H9 (cell line): ENCODE measurements around the gene MYO5B. TPM values are rescaled to one million over a fixed set of nuclear protein-coding genes. Genes with fewer than 3 reads are reported as not detected.

ENCODE experiments used
- DNase-seq: peaks from one replicate; pipeline ENCODE4 v3.0.0-alpha.2; 2017
- H2AFZ ChIP-seq: one replicate; pipeline ENCODE4 v1.6.1; 2013; ENCODE audit warnings: mild to moderate bottlenecking, low read length, control low read depth, moderate library complexity
- H2AK5ac ChIP-seq: 2 replicates; pipeline ENCODE4 v1.6.1; 2013; ENCODE audit warnings: low read length, control low read depth, mixed read lengths; ENCODE audit not compliant: insufficient read length
- H2BK120ac ChIP-seq: one replicate; pipeline ENCODE4 v1.6.1; 2013; ENCODE audit warnings: low read depth, mild to moderate bottlenecking, low read length, control low read depth, inconsistent platforms; ENCODE audit not compliant: poor library complexity, severe bottlenecking
- H2BK12ac ChIP-seq: 2 replicates; pipeline ENCODE4 v1.6.1; 2013; ENCODE audit warnings: low read length, control low read depth, mixed read lengths, low read depth; ENCODE audit not compliant: insufficient read length
- H2BK15ac ChIP-seq: 2 replicates; pipeline ENCODE4 v1.6.1; 2013; ENCODE audit warnings: low read depth, low read length, control low read depth
- H2BK20ac ChIP-seq: one replicate; pipeline ENCODE4 v1.6.1; 2013; ENCODE audit warnings: low read depth, mild to moderate bottlenecking, low read length, control low read depth, inconsistent platforms; ENCODE audit not compliant: poor library complexity, severe bottlenecking
- H2BK5ac ChIP-seq: 2 replicates; pipeline ENCODE4 v1.6.1; 2013; ENCODE audit warnings: low read length, control low read depth, mixed read lengths; ENCODE audit not compliant: insufficient read length
- H3K14ac ChIP-seq: 2 replicates; pipeline ENCODE4 v1.6.1; 2013; ENCODE audit warnings: low read length, control low read depth; ENCODE audit not compliant: insufficient read depth
- H3K18ac ChIP-seq: 2 replicates; pipeline ENCODE4 v1.6.1; 2013; ENCODE audit warnings: low read depth, mild to moderate bottlenecking, mixed read lengths, low read length, control low read depth; ENCODE audit not compliant: insufficient read length
- H3K23ac ChIP-seq: 2 replicates; pipeline ENCODE4 v1.6.1; 2013; ENCODE audit warnings: low read length, control low read depth, mixed read lengths, low read depth; ENCODE audit not compliant: insufficient read length
- H3K23me2 ChIP-seq: 2 replicates; pipeline ENCODE4 v1.6.1; 2013; ENCODE audit warnings: low read depth, mild to moderate bottlenecking, mixed read lengths, low read length, control low read depth; ENCODE audit not compliant: insufficient read length, poor library complexity, severe bottlenecking
- H3K27ac ChIP-seq: 2 replicates; pipeline ENCODE4 v1.5.1; 2013; ENCODE audit warnings: low read length, control low read depth, mixed read lengths, low read depth; ENCODE audit not compliant: insufficient read length
- H3K27me3 ChIP-seq: 2 replicates; pipeline ENCODE4 v1.6.1; 2013; ENCODE audit warnings: low read length, control low read depth, inconsistent platforms; ENCODE audit not compliant: insufficient read depth
- H3K4ac ChIP-seq: 2 replicates; pipeline ENCODE4 v1.6.1; 2013; ENCODE audit warnings: low read depth, mild to moderate bottlenecking, control low read depth, inconsistent platforms, low read length, moderate library complexity
- H3K4me1 ChIP-seq: 2 replicates; pipeline ENCODE4 v1.6.1; 2013; ENCODE audit warnings: low read length, control low read depth, inconsistent platforms; ENCODE audit not compliant: insufficient read depth
- H3K4me2 ChIP-seq: 2 replicates; pipeline ENCODE4 v1.6.1; 2013; ENCODE audit warnings: low read length, control low read depth, mixed read lengths; ENCODE audit not compliant: insufficient read length, insufficient read depth
- H3K56ac ChIP-seq: 2 replicates; pipeline ENCODE4 v1.6.1; 2013; ENCODE audit warnings: low read depth, mild to moderate bottlenecking, mixed read lengths, low read length, control low read depth; ENCODE audit not compliant: insufficient read length
- H3K79me1 ChIP-seq: 2 replicates; pipeline ENCODE4 v1.6.1; 2013; ENCODE audit warnings: low read depth, mild to moderate bottlenecking, moderate library complexity, low read length, control low read depth, inconsistent platforms; ENCODE audit not compliant: insufficient read depth, poor library complexity, severe bottlenecking
- H3K79me2 ChIP-seq: 2 replicates; pipeline ENCODE4 v1.6.1; 2013; ENCODE audit warnings: low read length, control low read depth, inconsistent platforms; ENCODE audit not compliant: insufficient read depth
- H3K9ac ChIP-seq: 2 replicates; pipeline ENCODE4 v1.6.1; 2013; ENCODE audit warnings: low read length, control low read depth, mixed read lengths; ENCODE audit not compliant: insufficient read length; ENCODE audit errors: extremely low read depth
- H3K9me3 ChIP-seq: one replicate; pipeline ENCODE4 v1.6.1; 2013; ENCODE audit warnings: low read depth, low read length, inconsistent platforms; ENCODE audit not compliant: control insufficient read depth
- H3T11ph ChIP-seq: one replicate; pipeline ENCODE4 v1.6.1; 2013; ENCODE audit warnings: mild to moderate bottlenecking, low read length, control low read depth, inconsistent platforms
- H4K20me1 ChIP-seq: one replicate; pipeline ENCODE4 v1.6.1; 2013; ENCODE audit not compliant: control insufficient read depth, insufficient read length, insufficient read depth
- H4K5ac ChIP-seq: 2 replicates; pipeline ENCODE4 v1.6.1; 2013; ENCODE audit warnings: low read depth, mild to moderate bottlenecking, mixed read lengths, low read length, control low read depth; ENCODE audit not compliant: insufficient read length
- H4K8ac ChIP-seq: replicated peaks from 2 replicates; pipeline ENCODE4 v1.6.1; 2013; ENCODE audit warnings: low read length, control low read depth, mixed read lengths, low read depth; ENCODE audit not compliant: insufficient read length
- H4K91ac ChIP-seq: 2 replicates; pipeline ENCODE4 v1.6.1; 2013; ENCODE audit warnings: low read depth, mild to moderate bottlenecking, moderate library complexity, mixed read lengths, low read length, control low read depth; ENCODE audit not compliant: insufficient read length
- H3K27ac Mint-ChIP-seq, 3 experiments: 2 replicates in 2 of 3; 3 replicates in 1 of 3; pipeline ENCODE4 v1.8.0; 2020 to 2021; ENCODE audit warnings: mixed read lengths in 3 of 3, mild to moderate bottlenecking in 1 of 3, moderate library complexity in 1 of 3
- H3K27me3 Mint-ChIP-seq: 2 replicates; pipeline ENCODE4 v1.8.0; 2021; ENCODE audit warnings: low read depth, mild to moderate bottlenecking, moderate library complexity, mixed read lengths
- H3K36me3 Mint-ChIP-seq, 3 experiments: 2 replicates in 2 of 3; 3 replicates in 1 of 3; pipeline ENCODE4 v1.8.0; 2020 to 2021; ENCODE audit warnings: low read depth in 3 of 3, mixed read lengths in 3 of 3; ENCODE audit not compliant: insufficient read depth in 1 of 3
- H3K4me1 Mint-ChIP-seq, 2 experiments: 2 replicates each; pipeline ENCODE4 v1.8.0; 2020; ENCODE audit warnings: mixed read lengths in 2 of 2
- H3K4me3 Mint-ChIP-seq, 2 experiments: 2 replicates in 1 of 2; 3 replicates in 1 of 2; pipeline ENCODE4 v1.8.0; 2020 to 2021; ENCODE audit warnings: mild to moderate bottlenecking in 2 of 2, mixed read lengths in 2 of 2, moderate library complexity in 1 of 2
- H3K9me3 Mint-ChIP-seq, 2 experiments: 2 replicates in 1 of 2; 3 replicates in 1 of 2; pipeline ENCODE4 v1.8.0; 2020; ENCODE audit warnings: mild to moderate bottlenecking in 2 of 2, mixed read lengths in 2 of 2, moderate library complexity in 1 of 2
- WGBS: extraction: QIAGEN DNeasy Blood & Tissue Kit; methylation state at CpG from one replicate; pipeline ENCODE4 v1.1.7; 2013; ENCODE audit warnings: missing lambda C conversion rate, low lambda C conversion rate, mixed read lengths; ENCODE audit not compliant: insufficient read length; ENCODE audit errors: extremely low coverage; 5-methylcytosine and 5-hydroxymethylcytosine counted together
- total RNA-seq: library from RNA; stranded (reverse); gene quantifications from 2 replicates; pipeline ENCODE4 v1.2.1, GENCODE V29; 2021
- TF ChIP-seq, protein P1 (sequence below): fragments of 200-600 bp; sonication (generic); conservative IDR thresholded peaks from 3 replicates; pipeline ENCODE4 v1.8.0; 2021; ENCODE audit warnings: antibody characterized with exemption, mild to moderate bottlenecking

MYO5B gene
- total RNA-seq, 1 experiment from 2014 or later: 9.3 TPM

GRCh38 chr18:49904871-49905555, 289.9 kb downstream of the MYO5B start:
- Histone ChIP-seq H3K27ac (no peak overlapping the region), H3K79me1 (no peaks in the 10 kb centered on the region), H4K20me1 (no peaks in the 10 kb centered on the region), H2BK12ac (no peak overlapping the region), H2AK5ac (no peak overlapping the region), H3K4me2 (no peak overlapping the region), H2BK20ac (no peak overlapping the region), H3K79me2 (no peaks in the 10 kb centered on the region), H3K56ac (no peak overlapping the region), H3K4me1 (no peaks in the 10 kb centered on the region), H3K18ac (no peak overlapping the region), H3T11ph (no peak overlapping the region), H3K23ac (no peak overlapping the region), H2BK15ac (no peak overlapping the region), H4K5ac (no peak overlapping the region), H3K9me3 (no peaks in the 10 kb centered on the region), H2AFZ (no peak overlapping the region), H2BK120ac (no peak overlapping the region), H3K23me2 (no peaks in the 10 kb centered on the region), H2BK5ac (no peak overlapping the region), H3K9ac (no peak overlapping the region), H4K8ac (no peak overlapping the region), H4K91ac (no peak overlapping the region), H3K4ac (no peak overlapping the region), H3K14ac (no peak overlapping the region), H3K27me3 (no peaks in the 10 kb centered on the region)
- Mint-ChIP-seq H3K27me3 (peaks cover 9% of the 10 kb centered on the region; the same call in 1 of the 2 replicates), H3K4me3 (no peak overlapping the region), H3K27ac (peak overlapping the region in 1 of 3 experiments; percentile 50; a peak in 1 of 7 replicates), H3K36me3 (peaks cover 2 to 7% (median 5%) of the 10 kb centered on the region in 3 experiments; a peak in 5 of 7 replicates), H3K4me1 (peaks cover 2 to 10% of the 10 kb centered on the region in 2 experiments; a peak in 2 of 4 replicates), H3K9me3 (no peaks in the 10 kb centered on the region)
- WGBS: no CpG with 5 or more reads among the region's 4 CpGs
- TF ChIP-seq, protein P1, sequence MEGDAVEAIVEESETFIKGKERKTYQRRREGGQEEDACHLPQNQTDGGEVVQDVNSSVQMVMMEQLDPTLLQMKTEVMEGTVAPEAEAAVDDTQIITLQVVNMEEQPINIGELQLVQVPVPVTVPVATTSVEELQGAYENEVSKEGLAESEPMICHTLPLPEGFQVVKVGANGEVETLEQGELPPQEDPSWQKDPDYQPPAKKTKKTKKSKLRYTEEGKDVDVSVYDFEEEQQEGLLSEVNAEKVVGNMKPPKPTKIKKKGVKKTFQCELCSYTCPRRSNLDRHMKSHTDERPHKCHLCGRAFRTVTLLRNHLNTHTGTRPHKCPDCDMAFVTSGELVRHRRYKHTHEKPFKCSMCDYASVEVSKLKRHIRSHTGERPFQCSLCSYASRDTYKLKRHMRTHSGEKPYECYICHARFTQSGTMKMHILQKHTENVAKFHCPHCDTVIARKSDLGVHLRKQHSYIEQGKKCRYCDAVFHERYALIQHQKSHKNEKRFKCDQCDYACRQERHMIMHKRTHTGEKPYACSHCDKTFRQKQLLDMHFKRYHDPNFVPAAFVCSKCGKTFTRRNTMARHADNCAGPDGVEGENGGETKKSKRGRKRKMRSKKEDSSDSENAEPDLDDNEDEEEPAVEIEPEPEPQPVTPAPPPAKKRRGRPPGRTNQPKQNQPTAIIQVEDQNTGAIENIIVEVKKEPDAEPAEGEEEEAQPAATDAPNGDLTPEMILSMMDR: no peak
- no peak for DNase-seq
